CD14-positive monocyte (primary cell): ENCODE measurements around the gene DUSP12. TPM values are rescaled to one million over a fixed set of nuclear protein-coding genes. Genes with fewer than 3 reads are reported as not detected.

Experiments
- DNase-seq, 3 donors: peaks; one replicate each; pipeline ENCODE4 v3.0.0-alpha.2; 2011 to 2022
- H2AFZ ChIP-seq: 2 replicates; pipeline ENCODE4 v1.6.0; 2012; ENCODE audit warnings: mild to moderate bottlenecking, low read depth, low read length, inconsistent platforms; ENCODE audit not compliant: insufficient read depth, poor library complexity, severe bottlenecking
- H3K27ac ChIP-seq, 2 donors: 1 replicate in 1 of 2; 2 replicates in 1 of 2; pipeline ENCODE4 v1.5.1; 2012 to 2013; ENCODE audit warnings: low read length in 2 of 2, control low read depth in 1 of 2, inconsistent platforms in 1 of 2, low read depth in 1 of 2, mild to moderate bottlenecking in 1 of 2
- H3K27me3 ChIP-seq, 2 donors: one replicate each; pipeline versions ENCODE4 v1.6.0 to v1.6.1; 2011 to 2013; ENCODE audit warnings: low read length in 2 of 2; ENCODE audit not compliant: control insufficient read depth in 2 of 2, insufficient read depth in 2 of 2
- H3K36me3 ChIP-seq, 2 donors: replicated peaks in 1 of 2; 1 replicate in 1 of 2; 2 replicates in 1 of 2; pipeline versions ENCODE4 v1.5.1 to v1.6.1; 2012 to 2013; ENCODE audit warnings: low read length in 2 of 2, control low read depth in 1 of 2, inconsistent platforms in 1 of 2, mild to moderate bottlenecking in 1 of 2; ENCODE audit not compliant: insufficient read depth in 2 of 2, control insufficient read depth in 1 of 2
- H3K4me1 ChIP-seq, 2 donors: 1 replicate in 1 of 2; 2 replicates in 1 of 2; pipeline versions ENCODE4 v1.5.1 to v1.6.1; 2012 to 2013; ENCODE audit warnings: low read length in 2 of 2, control low read depth in 1 of 2, inconsistent platforms in 1 of 2, mild to moderate bottlenecking in 1 of 2, moderate library complexity in 1 of 2; ENCODE audit not compliant: insufficient read depth in 2 of 2, control insufficient read depth in 1 of 2
- H3K4me2 ChIP-seq: replicated peaks from 2 replicates; pipeline ENCODE3; 2012; ENCODE audit warnings: low read length, moderate library complexity, mild to moderate bottlenecking; ENCODE audit not compliant: poor library complexity, severe bottlenecking; ENCODE audit errors: extremely low read depth
- H3K4me3 ChIP-seq, 3 experiments: fragments of 200-600 bp in 1 of 3; sonication (generic) in 1 of 3; replicated peaks in 1 of 3; 1 replicate in 2 of 3; 2 replicates in 1 of 3; pipeline ENCODE4 v1.5.1; 2011 to 2013; ENCODE audit warnings: low read length in 3 of 3, mild to moderate bottlenecking in 3 of 3, control low read depth in 2 of 3, low read depth in 2 of 3, inconsistent platforms in 1 of 3, moderate library complexity in 1 of 3
- H3K79me2 ChIP-seq: 2 replicates; pipeline ENCODE4 v1.6.0; 2012; ENCODE audit warnings: mild to moderate bottlenecking, control low read depth, inconsistent platforms, low read length, moderate library complexity; ENCODE audit not compliant: insufficient read depth
- H3K9ac ChIP-seq: 2 replicates; pipeline ENCODE4 v1.6.0; 2017; ENCODE audit warnings: low read length, mild to moderate bottlenecking; ENCODE audit not compliant: insufficient read depth, poor library complexity, severe bottlenecking
- H3K9me3 ChIP-seq, 2 donors: replicated peaks in 1 of 2; 1 replicate in 1 of 2; 2 replicates in 1 of 2; pipeline versions ENCODE4 v1.5.1 to v1.6.1; 2012 to 2013; ENCODE audit warnings: low read length in 2 of 2, control low read depth in 1 of 2; ENCODE audit not compliant: control insufficient read depth in 1 of 2, insufficient read depth in 1 of 2
- H4K20me1 ChIP-seq: 2 replicates; pipeline ENCODE4 v1.6.0; 2012; ENCODE audit warnings: mild to moderate bottlenecking, low read length, control low read depth, moderate library complexity; ENCODE audit not compliant: insufficient read depth
- H3K27ac Mint-ChIP-seq, 7 donors: one replicate each; pipeline ENCODE4 v1.8.0; 2020; ENCODE audit warnings: mild to moderate bottlenecking in 7 of 7, mixed read lengths in 7 of 7, moderate library complexity in 6 of 7, inconsistent platforms in 2 of 7
- H3K27me3 Mint-ChIP-seq, 3 donors: one replicate each; pipeline ENCODE4 v1.8.0; 2021 to 2022; ENCODE audit warnings: low read depth in 3 of 3, mild to moderate bottlenecking in 3 of 3, mixed read lengths in 3 of 3, moderate library complexity in 3 of 3, inconsistent platforms in 1 of 3
- H3K36me3 Mint-ChIP-seq, 2 donors: one replicate each; pipeline ENCODE4 v1.8.0; 2020; ENCODE audit warnings: mixed read lengths in 2 of 2, inconsistent platforms in 1 of 2, mild to moderate bottlenecking in 1 of 2
- H3K4me1 Mint-ChIP-seq: one replicate; pipeline ENCODE4 v1.8.0; 2020; ENCODE audit warnings: mild to moderate bottlenecking, mixed read lengths
- H3K4me3 Mint-ChIP-seq, 2 donors: one replicate each; pipeline ENCODE4 v1.8.0; 2020; ENCODE audit warnings: mild to moderate bottlenecking in 2 of 2, mixed read lengths in 2 of 2, moderate library complexity in 1 of 2
- H3K9me3 Mint-ChIP-seq, 7 donors: one replicate each; pipeline ENCODE4 v1.8.0; 2020 to 2022; ENCODE audit warnings: mixed read lengths in 7 of 7, mild to moderate bottlenecking in 6 of 7, moderate library complexity in 6 of 7, inconsistent platforms in 2 of 7
- WGBS: methylation state at CpG from one replicate; pipeline ENCODE4 v1.1.5; 2013; ENCODE audit warnings: missing lambda C conversion rate; ENCODE audit not compliant: insufficient coverage; 5-methylcytosine and 5-hydroxymethylcytosine counted together
- intact Hi-C, 2 donors: fragments of 100-400 bp; cut with micrococcal nuclease; formaldehyde crosslinking; loops; one replicate each; pipeline versions ENCODE4 v1.15.0 to v1.15.1; 2023
- polyA plus RNA-seq, 3 donors: library from polyadenylated mRNA; depleted of rRNA in 1 of 3; unstranded in 2 of 3; stranded (reverse) in 1 of 3; fragments of 300-500 nt in 2 of 3; fragments of >200 nt in 1 of 3; fragmentation: Illumina TruSeq in 2 of 3; gene quantifications; 1 replicate in 2 of 3; 2 replicates in 1 of 3; pipeline ENCODE4 v1.2.3, GENCODE V29; 2012 to 2021
- small RNA-seq: library from RNA; depleted of rRNA; stranded (forward); fragments of <200 nt; gene quantifications from one replicate; pipeline ENCODE3, GENCODE V24; 2012; ENCODE audit warnings: low read depth; ENCODE audit not compliant: insufficient read length
- TF ChIP-seq, protein P1 (sequence below): fragments of 200-600 bp; IDR thresholded peaks from one replicate; pipeline ENCODE4 v1.8.0; 2022; ENCODE audit warnings: antibody characterized with exemption, mild to moderate bottlenecking

Gene DUSP12
- polyA plus RNA-seq, 3 donors, result 19.0 to 32.0 (median 30.5) TPM

DNA sequence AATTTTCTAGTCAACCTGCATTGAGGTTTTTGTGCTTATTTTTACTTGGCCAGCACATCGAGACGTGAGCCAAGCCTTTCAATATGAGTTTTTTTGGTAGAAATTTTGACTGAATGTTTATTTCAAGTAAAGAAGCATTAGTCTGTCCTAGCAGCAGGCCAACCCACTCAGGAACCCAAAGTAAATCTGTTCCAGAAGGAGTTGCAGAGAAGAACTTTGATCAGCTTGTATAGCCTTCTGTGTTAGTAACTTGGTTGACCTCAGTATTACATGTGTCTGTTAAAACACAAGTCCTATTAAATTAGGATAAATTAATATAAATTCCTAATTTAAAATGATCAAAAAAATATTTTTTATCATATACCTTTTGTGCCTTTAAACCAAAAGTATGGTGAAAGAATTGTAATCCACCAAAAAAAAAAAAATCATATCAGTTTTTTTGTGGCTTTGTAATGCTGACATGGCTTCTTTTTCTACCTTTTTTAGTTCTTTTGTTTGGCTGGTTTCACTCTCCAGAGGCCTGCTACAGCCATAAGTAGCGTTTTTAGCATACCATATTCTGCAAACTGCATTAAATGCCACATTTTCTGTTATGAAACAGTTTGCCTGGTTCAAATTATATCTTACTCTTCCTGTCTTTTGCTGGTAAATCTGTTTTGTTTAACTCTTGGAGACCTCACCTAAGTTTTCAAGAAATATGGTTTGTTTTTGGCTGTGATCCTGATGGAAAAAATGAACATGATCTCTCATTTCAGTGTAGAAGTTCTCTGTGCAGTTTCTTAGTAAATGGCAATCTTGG lies 56.0 kb downstream of the DUSP12 start:
- WGBS, result 100% methylated on average over 3 of the region's 3 CpGs
- DNase-seq, result no peak

More for the DNA sequence above, 56.0 kb downstream of the DUSP12 start:
- intact Hi-C loops, result no loop called here
- H3K4me1 Mint-ChIP-seq, result no peaks in the 10 kb centered on the region
- peaks cover 0 to 12% (median 7%) of the 10 kb centered on the region in 7 donors for H3K9me3 Mint-ChIP-seq
- no peaks in the 10 kb centered on the region for H3K27me3 Mint-ChIP-seq
- no peaks in the 10 kb centered on the region for H3K79me2 ChIP-seq
- TF ChIP-seq, protein P1, sequence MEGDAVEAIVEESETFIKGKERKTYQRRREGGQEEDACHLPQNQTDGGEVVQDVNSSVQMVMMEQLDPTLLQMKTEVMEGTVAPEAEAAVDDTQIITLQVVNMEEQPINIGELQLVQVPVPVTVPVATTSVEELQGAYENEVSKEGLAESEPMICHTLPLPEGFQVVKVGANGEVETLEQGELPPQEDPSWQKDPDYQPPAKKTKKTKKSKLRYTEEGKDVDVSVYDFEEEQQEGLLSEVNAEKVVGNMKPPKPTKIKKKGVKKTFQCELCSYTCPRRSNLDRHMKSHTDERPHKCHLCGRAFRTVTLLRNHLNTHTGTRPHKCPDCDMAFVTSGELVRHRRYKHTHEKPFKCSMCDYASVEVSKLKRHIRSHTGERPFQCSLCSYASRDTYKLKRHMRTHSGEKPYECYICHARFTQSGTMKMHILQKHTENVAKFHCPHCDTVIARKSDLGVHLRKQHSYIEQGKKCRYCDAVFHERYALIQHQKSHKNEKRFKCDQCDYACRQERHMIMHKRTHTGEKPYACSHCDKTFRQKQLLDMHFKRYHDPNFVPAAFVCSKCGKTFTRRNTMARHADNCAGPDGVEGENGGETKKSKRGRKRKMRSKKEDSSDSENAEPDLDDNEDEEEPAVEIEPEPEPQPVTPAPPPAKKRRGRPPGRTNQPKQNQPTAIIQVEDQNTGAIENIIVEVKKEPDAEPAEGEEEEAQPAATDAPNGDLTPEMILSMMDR, result no peak
- no peak overlapping the region for H3K27ac ChIP-seq
- H3K27ac Mint-ChIP-seq, result no peak overlapping the region
- H3K9me3 ChIP-seq, result peaks cover 4 to 10% of the 10 kb centered on the region in 2 donors
- peaks cover 58 to 86% of the 10 kb centered on the region in 2 donors for H3K36me3 ChIP-seq
- H3K4me1 ChIP-seq, result no peaks in the 10 kb centered on the region
- H3K4me3 Mint-ChIP-seq, result no peak overlapping the region
- no peak overlapping the region for H3K4me3 ChIP-seq
- H3K36me3 Mint-ChIP-seq, result peaks cover 63 to 76% of the 10 kb centered on the region in 2 donors
- H2AFZ ChIP-seq, result no peak overlapping the region
- H3K9ac ChIP-seq, result no peak overlapping the region
- H4K20me1 ChIP-seq, result peaks cover 26% of the 10 kb centered on the region
- no peaks in the 10 kb centered on the region for H3K27me3 ChIP-seq
- H3K4me2 ChIP-seq, result no peak overlapping the region

Small RNAs within 50 kb of the gene (small RNA-seq; reads per million reads assigned to genes)
- not detected for gene RN7SL466P

Other genes starting within 250 kb of the DUSP12 start
- 100 to 1,000 TPM; 281 to 588 (median 397) TPM for gene FCGR2A, start 244.3 kb upstream of the DUSP12 start, polyA plus RNA-seq
- 10 to 100 TPM in 2 of 3 donors, 1 to 10 TPM in 1; 3.4 to 37.5 (median 19.3) TPM for gene HSPA6, start 225.2 kb upstream of the DUSP12 start, polyA plus RNA-seq
- gene FCGR3A, start 200.0 kb upstream of the DUSP12 start, polyA plus RNA-seq, result 100 to 1,000 TPM in 2 of 3 donors, 10 to 100 TPM in 1; 35.9 to 138 (median 131) TPM
- 1 to 10 TPM in 2 of 3 donors, under 1 TPM in 1; 0.53 to 7.5 (median 1.3) TPM for gene FCGR3B, start 118.6 kb upstream of the DUSP12 start, polyA plus RNA-seq
- gene FCGR2B, start 86.6 kb upstream of the DUSP12 start, polyA plus RNA-seq, result 10 to 100 TPM; 12.1 to 41.5 (median 24.9) TPM
- gene FCRLA, start 42.6 kb upstream of the DUSP12 start, polyA plus RNA-seq, result under 1 TPM; 0.28 to 0.51 (median 0.39) TPM
- under 1 TPM; 0.36 to 0.44 (median 0.39) TPM for gene FCRLB, start 28.2 kb upstream of the DUSP12 start, polyA plus RNA-seq
- 10 to 100 TPM; 13.4 to 25.6 (median 22.2) TPM for gene ATF6, start 16.5 kb downstream of the DUSP12 start, polyA plus RNA-seq